K562 (cell line): ENCODE data around the gene ZP1. TPM values are rescaled to one million over a fixed set of nuclear protein-coding genes. Genes with fewer than 3 reads are reported as not detected.
A peak's percentile ranks its signal among the peaks of the same experiment; 100 is the strongest.

ENCODE experiments used
- MCM3 ChIP-seq: fragments of 450-650 bp; IDR thresholded peaks from 2 replicates; pipeline ENCODE4 v1.6.1; 2016
- polyA plus RNA-seq, 8 experiments: library from polyadenylated mRNA; depleted of rRNA in 4 of 8; stranded (reverse) in 5 of 8; unstranded in 3 of 8; fragments of >200 nt; fragmentation: Nextera tagmentation in 2 of 8; fragmentation: Illumina TruSeq in 1 of 8; extraction: Ambion mirVana in 2 of 8; extraction: Trizol in 1 of 8; gene quantifications; 2 replicates each; pipeline versions ENCODE4 v1.2.1 to v1.2.3, GENCODE V29; 2011 to 2014; ENCODE audit warnings: inconsistent platforms in 1 of 8, missing spikeins in 1 of 8
- total RNA-seq, 7 experiments: library from RNA; depleted of rRNA in 6 of 7; stranded (reverse); fragments of >200 nt in 6 of 7; fragmentation: Illumina TruSeq in 2 of 7; extraction: Trizol in 2 of 7; gene quantifications; 2 replicates each; pipeline versions ENCODE4 v1.2.1 to v1.2.3, GENCODE V29; 2011 to 2021; ENCODE audit warnings: low replicate concordance in 1 of 7
- TF ChIP-seq, protein P1 (sequence below): sonication (generic); formaldehyde crosslinking; IDR thresholded peaks from 2 replicates; pipeline ENCODE4 v1.8.0; 2022; ENCODE audit warnings: mild to moderate bottlenecking, missing genetic modification reagents
- TF ChIP-seq, protein P2 (sequence below): fragments of 200-800 bp; sonication (Bioruptor generic); IDR thresholded peaks from 2 replicates; pipeline ENCODE4 v1.6.1; 2017; ENCODE audit warnings: missing genetic modification characterization, missing compliant biosample characterization
- TF ChIP-seq, protein P3 (sequence below): sonication (generic); formaldehyde crosslinking; IDR thresholded peaks from 2 replicates; pipeline ENCODE4 v1.8.0; 2022; ENCODE audit warnings: missing genetic modification reagents, mild to moderate bottlenecking, moderate library complexity, borderline replicate concordance

Gene ZP1
- total and polyA plus RNA-seq, 9 of the 15 experiments (the other 6 are each of a cell fraction or from before 2014, with no cell fraction given), result 0.11 to 0.15 TPM; not detected in 7

DNA sequence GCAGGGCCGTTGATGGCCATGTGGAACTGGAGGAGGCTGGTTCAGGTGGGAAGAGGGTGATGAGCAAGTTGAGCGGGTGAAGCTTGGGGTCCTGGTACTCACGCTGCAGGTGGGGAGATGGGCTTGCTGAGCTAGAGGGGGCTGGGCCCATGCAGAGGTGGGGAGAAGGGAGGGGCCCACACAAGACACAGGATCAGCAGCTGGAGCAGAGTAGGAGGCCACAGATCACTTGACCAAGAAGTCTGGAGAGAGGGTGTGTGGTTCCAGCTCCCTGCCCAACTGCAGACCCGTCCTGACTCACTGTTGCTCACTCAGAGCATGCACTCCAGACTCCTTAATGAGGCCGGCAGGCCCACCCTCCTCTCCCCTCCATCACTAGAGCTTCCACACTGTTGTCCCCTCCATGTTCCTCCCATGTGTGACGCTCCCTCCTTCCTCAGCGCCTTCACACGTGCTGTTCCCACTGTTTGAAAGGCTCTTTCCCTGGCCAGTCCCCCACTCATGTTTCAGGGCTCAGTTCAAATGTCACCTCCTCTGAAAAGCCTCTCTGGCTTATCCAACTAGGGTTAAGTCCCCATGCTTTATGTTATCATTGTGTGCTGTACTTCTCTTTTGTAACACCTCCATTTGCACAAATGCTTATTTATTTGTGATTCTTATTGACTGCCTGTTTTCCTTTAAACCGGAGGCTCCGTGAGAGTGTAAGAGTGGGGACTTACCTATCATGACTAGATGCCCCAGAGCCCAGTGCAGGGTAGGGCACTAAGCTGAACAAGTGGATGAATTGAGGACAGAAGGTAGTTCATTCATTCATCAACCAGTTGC lies 23.1 kb upstream of the ZP1 start (continued):
- TF ChIP-seq MCM3, result no peak
- TF ChIP-seq, protein P1, sequence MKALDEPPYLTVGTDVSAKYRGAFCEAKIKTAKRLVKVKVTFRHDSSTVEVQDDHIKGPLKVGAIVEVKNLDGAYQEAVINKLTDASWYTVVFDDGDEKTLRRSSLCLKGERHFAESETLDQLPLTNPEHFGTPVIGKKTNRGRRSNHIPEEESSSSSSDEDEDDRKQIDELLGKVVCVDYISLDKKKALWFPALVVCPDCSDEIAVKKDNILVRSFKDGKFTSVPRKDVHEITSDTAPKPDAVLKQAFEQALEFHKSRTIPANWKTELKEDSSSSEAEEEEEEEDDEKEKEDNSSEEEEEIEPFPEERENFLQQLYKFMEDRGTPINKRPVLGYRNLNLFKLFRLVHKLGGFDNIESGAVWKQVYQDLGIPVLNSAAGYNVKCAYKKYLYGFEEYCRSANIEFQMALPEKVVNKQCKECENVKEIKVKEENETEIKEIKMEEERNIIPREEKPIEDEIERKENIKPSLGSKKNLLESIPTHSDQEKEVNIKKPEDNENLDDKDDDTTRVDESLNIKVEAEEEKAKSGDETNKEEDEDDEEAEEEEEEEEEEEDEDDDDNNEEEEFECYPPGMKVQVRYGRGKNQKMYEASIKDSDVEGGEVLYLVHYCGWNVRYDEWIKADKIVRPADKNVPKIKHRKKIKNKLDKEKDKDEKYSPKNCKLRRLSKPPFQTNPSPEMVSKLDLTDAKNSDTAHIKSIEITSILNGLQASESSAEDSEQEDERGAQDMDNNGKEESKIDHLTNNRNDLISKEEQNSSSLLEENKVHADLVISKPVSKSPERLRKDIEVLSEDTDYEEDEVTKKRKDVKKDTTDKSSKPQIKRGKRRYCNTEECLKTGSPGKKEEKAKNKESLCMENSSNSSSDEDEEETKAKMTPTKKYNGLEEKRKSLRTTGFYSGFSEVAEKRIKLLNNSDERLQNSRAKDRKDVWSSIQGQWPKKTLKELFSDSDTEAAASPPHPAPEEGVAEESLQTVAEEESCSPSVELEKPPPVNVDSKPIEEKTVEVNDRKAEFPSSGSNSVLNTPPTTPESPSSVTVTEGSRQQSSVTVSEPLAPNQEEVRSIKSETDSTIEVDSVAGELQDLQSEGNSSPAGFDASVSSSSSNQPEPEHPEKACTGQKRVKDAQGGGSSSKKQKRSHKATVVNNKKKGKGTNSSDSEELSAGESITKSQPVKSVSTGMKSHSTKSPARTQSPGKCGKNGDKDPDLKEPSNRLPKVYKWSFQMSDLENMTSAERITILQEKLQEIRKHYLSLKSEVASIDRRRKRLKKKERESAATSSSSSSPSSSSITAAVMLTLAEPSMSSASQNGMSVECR (CRISPR knock-in tag), result 0 out of 2 replicates have a peak, but pooled peaks have one; percentile 25
- TF ChIP-seq, protein P2, sequence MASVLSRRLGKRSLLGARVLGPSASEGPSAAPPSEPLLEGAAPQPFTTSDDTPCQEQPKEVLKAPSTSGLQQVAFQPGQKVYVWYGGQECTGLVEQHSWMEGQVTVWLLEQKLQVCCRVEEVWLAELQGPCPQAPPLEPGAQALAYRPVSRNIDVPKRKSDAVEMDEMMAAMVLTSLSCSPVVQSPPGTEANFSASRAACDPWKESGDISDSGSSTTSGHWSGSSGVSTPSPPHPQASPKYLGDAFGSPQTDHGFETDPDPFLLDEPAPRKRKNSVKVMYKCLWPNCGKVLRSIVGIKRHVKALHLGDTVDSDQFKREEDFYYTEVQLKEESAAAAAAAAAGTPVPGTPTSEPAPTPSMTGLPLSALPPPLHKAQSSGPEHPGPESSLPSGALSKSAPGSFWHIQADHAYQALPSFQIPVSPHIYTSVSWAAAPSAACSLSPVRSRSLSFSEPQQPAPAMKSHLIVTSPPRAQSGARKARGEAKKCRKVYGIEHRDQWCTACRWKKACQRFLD (CRISPR knock-in tag), result 0 out of 2 replicates have a peak, but pooled peaks have one; percentile 17
- TF ChIP-seq, protein P3, sequence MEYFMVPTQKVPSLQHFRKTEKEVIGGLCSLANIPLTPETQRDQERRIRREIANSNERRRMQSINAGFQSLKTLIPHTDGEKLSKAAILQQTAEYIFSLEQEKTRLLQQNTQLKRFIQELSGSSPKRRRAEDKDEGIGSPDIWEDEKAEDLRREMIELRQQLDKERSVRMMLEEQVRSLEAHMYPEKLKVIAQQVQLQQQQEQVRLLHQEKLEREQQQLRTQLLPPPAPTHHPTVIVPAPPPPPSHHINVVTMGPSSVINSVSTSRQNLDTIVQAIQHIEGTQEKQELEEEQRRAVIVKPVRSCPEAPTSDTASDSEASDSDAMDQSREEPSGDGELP (CRISPR knock-in tag), result peak; percentile 19; the same call in 1 of the 2 replicates
